K562 (cell line): ENCODE measurements around the gene KMT2A. TPM values are rescaled to one million over a fixed set of nuclear protein-coding genes. Genes with fewer than 3 reads are reported as not detected.

Experiments
- BACH1 ChIP-seq: fragments of 200-800 bp; sonication (Bioruptor generic); IDR thresholded peaks from 2 replicates; pipeline ENCODE4 v1.6.1; 2016; ENCODE audit warnings: missing genetic modification characterization, missing compliant biosample characterization
- DPF2 ChIP-seq: fragments of 450-650 bp; IDR thresholded peaks from 2 replicates; pipeline ENCODE4 v1.6.1; 2016
- ERF ChIP-seq: fragments of 450-650 bp; formaldehyde crosslinking; IDR thresholded peaks from 2 replicates; pipeline ENCODE4 v1.4.0; 2020; ENCODE audit warnings: mild to moderate bottlenecking, mixed read lengths
- FOXJ2 ChIP-seq: fragments of 200-800 bp; sonication (Bioruptor generic); IDR thresholded peaks from 2 replicates; pipeline ENCODE4 v1.6.1; 2016; ENCODE audit warnings: missing genetic modification characterization, missing compliant biosample characterization
- GATAD2A ChIP-seq: fragments of 450-650 bp; IDR thresholded peaks from 2 replicates; pipeline ENCODE4 v1.6.1; 2017
- KAT8 ChIP-seq: fragments of 450-650 bp; IDR thresholded peaks from 2 replicates; pipeline ENCODE4 v1.6.1; 2016; ENCODE audit warnings: low read depth, mild to moderate bottlenecking
- NFATC3 ChIP-seq: fragments of 450-650 bp; IDR thresholded peaks from 2 replicates; pipeline ENCODE4 v1.6.1; 2017; ENCODE audit warnings: mild to moderate bottlenecking
- NFRKB ChIP-seq: fragments of 450-650 bp; IDR thresholded peaks from 2 replicates; pipeline ENCODE4 v1.6.1; 2016; ENCODE audit warnings: low read depth
- PML ChIP-seq: IDR thresholded peaks from 2 replicates; pipeline ENCODE4 v1.6.1; 2012; ENCODE audit warnings: low read length, inconsistent platforms
- SMARCE1 ChIP-seq: fragments of 450-650 bp; IDR thresholded peaks from 2 replicates; pipeline ENCODE4 v1.7.1; 2016; ENCODE audit warnings: mild to moderate bottlenecking
- STAG1 ChIP-seq: sonication (generic); formaldehyde crosslinking; IDR thresholded peaks from 2 replicates; pipeline ENCODE4 v1.5.0; 2020; ENCODE audit warnings: missing genetic modification reagents, borderline replicate concordance
- TEAD4 ChIP-seq, 2 experiments: sonication (generic) in 1 of 2; formaldehyde crosslinking in 1 of 2; IDR thresholded peaks; 2 replicates each; pipeline versions ENCODE4 v1.6.1 to v1.8.0; 2012 to 2022; ENCODE audit warnings: borderline replicate concordance in 1 of 2, inconsistent platforms in 1 of 2, low read length in 1 of 2, mild to moderate bottlenecking in 1 of 2, missing genetic modification reagents in 1 of 2
- YBX1 ChIP-seq: fragments of 450-650 bp; IDR thresholded peaks from 2 replicates; pipeline ENCODE4 v1.7.1; 2016; ENCODE audit warnings: mild to moderate bottlenecking
- ZNF175 ChIP-seq: fragments of 200-800 bp; sonication (Bioruptor generic); IDR thresholded peaks from 2 replicates; pipeline ENCODE4 v1.6.1; 2016; ENCODE audit warnings: low read depth, mild to moderate bottlenecking, missing genetic modification characterization, missing compliant biosample characterization
- polyA plus RNA-seq, 8 experiments: library from polyadenylated mRNA; depleted of rRNA in 4 of 8; stranded (reverse) in 5 of 8; unstranded in 3 of 8; fragments of >200 nt; fragmentation: Nextera tagmentation in 2 of 8; fragmentation: Illumina TruSeq in 1 of 8; extraction: Ambion mirVana in 2 of 8; extraction: Trizol in 1 of 8; gene quantifications; 2 replicates each; pipeline versions ENCODE4 v1.2.1 to v1.2.3, GENCODE V29; 2011 to 2014; ENCODE audit warnings: inconsistent platforms in 1 of 8, missing spikeins in 1 of 8
- total RNA-seq, 7 experiments: library from RNA; depleted of rRNA in 6 of 7; stranded (reverse); fragments of >200 nt in 6 of 7; fragmentation: Illumina TruSeq in 2 of 7; extraction: Trizol in 2 of 7; gene quantifications; 2 replicates each; pipeline versions ENCODE4 v1.2.1 to v1.2.3, GENCODE V29; 2011 to 2021; ENCODE audit warnings: low replicate concordance in 1 of 7
- TF ChIP-seq, protein P1 (sequence below), 2 experiments: IDR thresholded peaks in 1 of 2; conservative IDR thresholded peaks in 1 of 2; 2 replicates each; pipeline ENCODE4 v1.6.1; 2016; ENCODE audit warnings: low read depth in 2 of 2, mild to moderate bottlenecking in 1 of 2, missing compliant biosample characterization in 1 of 2, missing genetic modification characterization in 1 of 2, moderate library complexity in 1 of 2
- TF ChIP-seq, protein P2 (sequence below): fragments of 450-650 bp; IDR thresholded peaks from 2 replicates; pipeline ENCODE4 v1.6.1; 2014; ENCODE audit warnings: low read depth, mild to moderate bottlenecking, moderate library complexity, borderline replicate concordance
- TF ChIP-seq, protein P3 (sequence below), 2 experiments: fragments of 450-650 bp; formaldehyde crosslinking in 1 of 2; IDR thresholded peaks; 2 replicates each; pipeline versions ENCODE4 v1.4.0 to v1.6.1; 2014 to 2020; ENCODE audit warnings: mild to moderate bottlenecking in 2 of 2, borderline replicate concordance in 1 of 2, low read depth in 1 of 2

The KMT2A gene
- total and polyA plus RNA-seq, 9 of the 15 experiments (the other 6 are each of a cell fraction or from before 2014, with no cell fraction given): 9.6 to 59.9 (median 32.6) TPM

DNA sequence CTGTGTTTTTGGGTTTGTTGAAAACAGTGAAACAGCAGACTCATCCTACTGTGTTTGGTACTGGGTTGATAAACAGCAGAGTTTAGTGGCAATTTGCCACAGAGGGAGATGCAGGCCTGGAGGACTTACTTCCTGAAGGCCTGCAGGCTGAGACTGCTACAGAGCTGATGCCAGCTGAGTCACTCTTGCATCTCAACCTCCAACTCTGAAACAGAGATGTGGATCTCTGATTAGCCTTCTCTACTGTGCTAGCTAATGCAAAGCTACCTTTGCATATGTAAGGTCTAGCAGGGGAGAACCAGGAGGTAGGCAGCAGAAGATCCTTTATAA, 20.6 kb upstream of the KMT2A start (continued):
- TF ChIP-seq, protein P1, sequence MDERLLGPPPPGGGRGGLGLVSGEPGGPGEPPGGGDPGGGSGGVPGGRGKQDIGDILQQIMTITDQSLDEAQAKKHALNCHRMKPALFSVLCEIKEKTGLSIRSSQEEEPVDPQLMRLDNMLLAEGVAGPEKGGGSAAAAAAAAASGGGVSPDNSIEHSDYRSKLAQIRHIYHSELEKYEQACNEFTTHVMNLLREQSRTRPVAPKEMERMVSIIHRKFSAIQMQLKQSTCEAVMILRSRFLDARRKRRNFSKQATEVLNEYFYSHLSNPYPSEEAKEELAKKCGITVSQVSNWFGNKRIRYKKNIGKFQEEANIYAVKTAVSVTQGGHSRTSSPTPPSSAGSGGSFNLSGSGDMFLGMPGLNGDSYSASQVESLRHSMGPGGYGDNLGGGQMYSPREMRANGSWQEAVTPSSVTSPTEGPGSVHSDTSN (CRISPR knock-in tag; IDR thresholded peaks at IDR 0.05; ENCODE audit: low read depth): no peak
- TF ChIP-seq, protein P1 (tag; conservative IDR thresholded peaks at IDR 0.05; ENCODE audit: low read depth): 0 out of 2 replicates have a peak, but pooled peaks have one; percentile 17
- peak; percentile 79 for TF ChIP-seq GATAD2A
- TF ChIP-seq NFRKB: no peak
- TF ChIP-seq, protein P2, sequence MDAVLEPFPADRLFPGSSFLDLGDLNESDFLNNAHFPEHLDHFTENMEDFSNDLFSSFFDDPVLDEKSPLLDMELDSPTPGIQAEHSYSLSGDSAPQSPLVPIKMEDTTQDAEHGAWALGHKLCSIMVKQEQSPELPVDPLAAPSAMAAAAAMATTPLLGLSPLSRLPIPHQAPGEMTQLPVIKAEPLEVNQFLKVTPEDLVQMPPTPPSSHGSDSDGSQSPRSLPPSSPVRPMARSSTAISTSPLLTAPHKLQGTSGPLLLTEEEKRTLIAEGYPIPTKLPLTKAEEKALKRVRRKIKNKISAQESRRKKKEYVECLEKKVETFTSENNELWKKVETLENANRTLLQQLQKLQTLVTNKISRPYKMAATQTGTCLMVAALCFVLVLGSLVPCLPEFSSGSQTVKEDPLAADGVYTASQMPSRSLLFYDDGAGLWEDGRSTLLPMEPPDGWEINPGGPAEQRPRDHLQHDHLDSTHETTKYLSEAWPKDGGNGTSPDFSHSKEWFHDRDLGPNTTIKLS: peak; percentile 48; the same call in 1 of the 2 replicates
- TF ChIP-seq PML: peak; percentile 78
- no peak for TF ChIP-seq YBX1
- peak; percentile 98 for TF ChIP-seq DPF2
- peak; percentile 81; the same call in 1 of the 2 replicates for TF ChIP-seq NFATC3
- TF ChIP-seq STAG1 (CRISPR knock-in tag): no peak
- TF ChIP-seq TEAD4 (IDR thresholded peaks at IDR 0.05; ENCODE audit: low read length): peak; percentile 90
- TF ChIP-seq TEAD4 (CRISPR knock-in tag; IDR thresholded peaks at IDR 0.05; ENCODE audit: borderline replicate concordance): no peak
- no peak for TF ChIP-seq KAT8
- peak; percentile 74; the same call in 1 of the 2 replicates for TF ChIP-seq ZNF175 (CRISPR knock-in tag)
- TF ChIP-seq, protein P3, sequence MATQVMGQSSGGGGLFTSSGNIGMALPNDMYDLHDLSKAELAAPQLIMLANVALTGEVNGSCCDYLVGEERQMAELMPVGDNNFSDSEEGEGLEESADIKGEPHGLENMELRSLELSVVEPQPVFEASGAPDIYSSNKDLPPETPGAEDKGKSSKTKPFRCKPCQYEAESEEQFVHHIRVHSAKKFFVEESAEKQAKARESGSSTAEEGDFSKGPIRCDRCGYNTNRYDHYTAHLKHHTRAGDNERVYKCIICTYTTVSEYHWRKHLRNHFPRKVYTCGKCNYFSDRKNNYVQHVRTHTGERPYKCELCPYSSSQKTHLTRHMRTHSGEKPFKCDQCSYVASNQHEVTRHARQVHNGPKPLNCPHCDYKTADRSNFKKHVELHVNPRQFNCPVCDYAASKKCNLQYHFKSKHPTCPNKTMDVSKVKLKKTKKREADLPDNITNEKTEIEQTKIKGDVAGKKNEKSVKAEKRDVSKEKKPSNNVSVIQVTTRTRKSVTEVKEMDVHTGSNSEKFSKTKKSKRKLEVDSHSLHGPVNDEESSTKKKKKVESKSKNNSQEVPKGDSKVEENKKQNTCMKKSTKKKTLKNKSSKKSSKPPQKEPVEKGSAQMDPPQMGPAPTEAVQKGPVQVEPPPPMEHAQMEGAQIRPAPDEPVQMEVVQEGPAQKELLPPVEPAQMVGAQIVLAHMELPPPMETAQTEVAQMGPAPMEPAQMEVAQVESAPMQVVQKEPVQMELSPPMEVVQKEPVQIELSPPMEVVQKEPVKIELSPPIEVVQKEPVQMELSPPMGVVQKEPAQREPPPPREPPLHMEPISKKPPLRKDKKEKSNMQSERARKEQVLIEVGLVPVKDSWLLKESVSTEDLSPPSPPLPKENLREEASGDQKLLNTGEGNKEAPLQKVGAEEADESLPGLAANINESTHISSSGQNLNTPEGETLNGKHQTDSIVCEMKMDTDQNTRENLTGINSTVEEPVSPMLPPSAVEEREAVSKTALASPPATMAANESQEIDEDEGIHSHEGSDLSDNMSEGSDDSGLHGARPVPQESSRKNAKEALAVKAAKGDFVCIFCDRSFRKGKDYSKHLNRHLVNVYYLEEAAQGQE (IDR thresholded peaks at IDR 0.05; ENCODE audit: borderline replicate concordance): peak; percentile 60; the same call in 1 of the 2 replicates
- TF ChIP-seq, protein P3 (CRISPR knock-in tag; IDR thresholded peaks at IDR 0.05; ENCODE audit: low read depth): peak; percentile 63; the same call in 1 of the 2 replicates
- TF ChIP-seq ERF: no peak
- TF ChIP-seq FOXJ2 (tag): peak; percentile 96
- peak; percentile 96 for TF ChIP-seq BACH1 (tag)
- TF ChIP-seq SMARCE1: peak; percentile 97
